ENCODE data around the gene SCAI.

- TF ChIP-seq PATZ1 (CRISPR knock-in tag; IDR thresholded peaks at IDR 0.05; ENCODE audit: borderline replicate concordance), result no peak
- TF ChIP-seq TOX (CRISPR knock-in tag; IDR thresholded peaks at IDR 0.05; ENCODE audit: borderline replicate concordance), result no peak
- TF ChIP-seq BACH2 (CRISPR knock-in tag; IDR thresholded peaks at IDR 0.05; ENCODE audit: borderline replicate concordance), result no peak
- TF ChIP-seq ISL1 (CRISPR knock-in tag; IDR thresholded peaks at IDR 0.05), result no peak
- TF ChIP-seq RARB (CRISPR knock-in tag; IDR thresholded peaks at IDR 0.05), result no peak
- TF ChIP-seq, protein P1, sequence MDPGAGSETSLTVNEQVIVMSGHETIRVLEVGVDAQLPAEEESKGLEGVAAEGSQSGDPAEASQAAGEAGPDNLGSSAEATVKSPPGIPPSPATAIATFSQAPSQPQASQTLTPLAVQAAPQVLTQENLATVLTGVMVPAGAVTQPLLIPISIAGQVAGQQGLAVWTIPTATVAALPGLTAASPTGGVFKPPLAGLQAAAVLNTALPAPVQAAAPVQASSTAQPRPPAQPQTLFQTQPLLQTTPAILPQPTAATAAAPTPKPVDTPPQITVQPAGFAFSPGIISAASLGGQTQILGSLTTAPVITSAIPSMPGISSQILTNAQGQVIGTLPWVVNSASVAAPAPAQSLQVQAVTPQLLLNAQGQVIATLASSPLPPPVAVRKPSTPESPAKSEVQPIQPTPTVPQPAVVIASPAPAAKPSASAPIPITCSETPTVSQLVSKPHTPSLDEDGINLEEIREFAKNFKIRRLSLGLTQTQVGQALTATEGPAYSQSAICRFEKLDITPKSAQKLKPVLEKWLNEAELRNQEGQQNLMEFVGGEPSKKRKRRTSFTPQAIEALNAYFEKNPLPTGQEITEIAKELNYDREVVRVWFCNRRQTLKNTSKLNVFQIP (CRISPR knock-in tag; IDR thresholded peaks at IDR 0.05; ENCODE audit: borderline replicate concordance, low read depth), result no peak
- no peak for TF ChIP-seq OSR1 (CRISPR knock-in tag; IDR thresholded peaks at IDR 0.05)
- TF ChIP-seq ZFP3 (CRISPR knock-in tag; IDR thresholded peaks at IDR 0.05), result no peak
- no peak for TF ChIP-seq ZNF565 (CRISPR knock-in tag; conservative IDR thresholded peaks at IDR 0.05; ENCODE audit: low read depth)
- no peak for TF ChIP-seq TSHZ2 (CRISPR knock-in tag; IDR thresholded peaks at IDR 0.05)
- no peak for TF ChIP-seq CREB5 (CRISPR knock-in tag; IDR thresholded peaks at IDR 0.05; ENCODE audit: low read depth)
- no peak for TF ChIP-seq ZC3H10 (CRISPR knock-in tag; IDR thresholded peaks at IDR 0.05)
- no peak for TF ChIP-seq PPARA (CRISPR knock-in tag; IDR thresholded peaks at IDR 0.05; ENCODE audit: borderline replicate concordance)
- no peak for TF ChIP-seq SNAI2 (CRISPR knock-in tag; IDR thresholded peaks at IDR 0.05)
Measured at GRCh38 chr9:124934290-124934689, 209.0 kb downstream of the SCAI start.

All from SK-N-SH treated with all-trans-retinoic acid at 6 μM for 48 hours (cell line).